ENCODE measurements around the gene USP33. TPM values are rescaled to one million over a fixed set of nuclear protein-coding genes. Genes with fewer than 3 reads are reported as not detected.

USP33 gene
- total and polyA plus RNA-seq, 2 of the 8 experiments (the other 6 are each of a cell fraction or from before 2014, with no cell fraction given) = 20.0 to 55.5 TPM

- Histone ChIP-seq H3K27ac (ENCODE audit: low read depth, low read length) (no peak overlapping the region), H3K79me2 (ENCODE audit: control insufficient read depth in 1 of 2, insufficient read depth in 2 of 2, low read length in 2 of 2) (peaks cover 5 to 93% of the 10 kb centered on the region in 2 experiments), H2BK5ac (ENCODE audit: low read depth, low read length) (no peak overlapping the region), H4K8ac (ENCODE audit: extremely low read depth, insufficient read depth, low read length) (no peak overlapping the region), H3K79me1 (ENCODE audit: low read depth, low read length) (no peaks in the 10 kb centered on the region; the same call in 1 of the 2 replicates), H3K4ac (replicated peaks; ENCODE audit: insufficient read length, low read depth, low read length) (no peak overlapping the region), H2BK12ac (ENCODE audit: low read depth, low read length) (no peak overlapping the region), H3K9ac (replicated peaks in 1 of 4; ENCODE audit: extremely low read depth in 1 of 4, low read depth in 3 of 4, low read length in 3 of 4) (no peak overlapping the region), H3K4me2 (ENCODE audit: insufficient read depth in 1 of 2, low read depth in 2 of 2, low read length in 2 of 2) (no peak overlapping the region), H3K4me1 (replicated peaks in 1 of 4; ENCODE audit: control insufficient read depth in 3 of 4, insufficient read depth in 4 of 4, low read length in 3 of 4) (no peaks in the 10 kb centered on the region), H3K14ac (ENCODE audit: insufficient read length) (no peak overlapping the region), H2BK20ac (ENCODE audit: low read length) (no peak overlapping the region), H3K27me3 (replicated peaks in 1 of 4; ENCODE audit: control insufficient read depth in 3 of 4, extremely low read depth in 1 of 4, insufficient read depth in 3 of 4, low read length in 3 of 4) (no peaks in the 10 kb centered on the region), H4K5ac (ENCODE audit: insufficient read length, low read depth, low read length) (no peak overlapping the region), H3K9me3 (ENCODE audit: insufficient read depth in 2 of 2, low read depth in 1 of 2, low read length in 1 of 2) (no peaks in the 10 kb centered on the region), H2AFZ (ENCODE audit: low read length) (no peak overlapping the region), H4K91ac (replicated peaks; ENCODE audit: insufficient read length, low read length) (no peak overlapping the region), H4K20me1 (replicated peaks in 1 of 2; ENCODE audit: control insufficient read depth in 1 of 2, insufficient read depth in 2 of 2, low read length in 2 of 2) (peaks cover 4 to 5% of the 10 kb centered on the region in 2 experiments), H3K56ac (replicated peaks; ENCODE audit: insufficient read length, low read depth, low read length) (no peak overlapping the region), H2BK120ac (replicated peaks; ENCODE audit: low read depth, low read length) (no peak overlapping the region), H3K4me3 (ENCODE audit: extremely low read depth in 1 of 4, insufficient read depth in 2 of 4, low read depth in 3 of 4, low read length in 4 of 4) (no peak overlapping the region), H2BK15ac (ENCODE audit: low read length) (no peak overlapping the region), H2AK5ac (ENCODE audit: low read depth, low read length) (no peak overlapping the region), H3K23me2 (ENCODE audit: low read depth, low read length) (no peaks in the 10 kb centered on the region; the same call in 1 of the 2 replicates), H3K36me3 (ENCODE audit: control insufficient read depth in 2 of 4, insufficient read depth in 4 of 4, low read length in 3 of 4) (no peaks in the 10 kb centered on the region), H3K18ac (ENCODE audit: extremely low read depth, low read length) (no peak overlapping the region), H3K23ac (ENCODE audit: insufficient read length) (no peak overlapping the region)
- no peak for FAIRE-seq
- DNase-seq (ENCODE audit: low read depth in 1 of 2, low spot score in 2 of 2) = no peak
- ChIA-PET POLR2A (ENCODE audit: partially characterized antibody) (interaction anchor here (1.1 kb wide), 1 partner anchor 21 kb away, joined by 3 read pairs; no protein-coding TSS in a partner anchor), CTCF (ENCODE audit: partially characterized antibody) (interaction anchor here (0.7 kb wide), 1 partner anchor 71 kb away, joined by 3 read pairs; no protein-coding TSS in a partner anchor)
- TF ChIP-seq PHF8 (conservative IDR thresholded peaks at IDR 0.05; ENCODE audit: low read depth, low read length) (no peak), EGR1 (IDR thresholded peaks at IDR 0.05; ENCODE audit: borderline replicate concordance, low read depth, low read length) (no peak), NANOG (IDR thresholded peaks at IDR 0.05; ENCODE audit: insufficient read depth, low read depth, low read length, poor library complexity, severe bottlenecking) (no peak), EP300 (IDR thresholded peaks at IDR 0.05; ENCODE audit: borderline replicate concordance in 1 of 2, low read depth in 2 of 2, low read length in 2 of 2) (no peak), TAF7 (optimal IDR thresholded peaks at IDR 0.05; ENCODE audit: borderline replicate concordance, low read depth, low read length) (no peak), BACH1 (IDR thresholded peaks at IDR 0.05; ENCODE audit: low read length) (no peak), GABPA (IDR thresholded peaks at IDR 0.05; ENCODE audit: borderline replicate concordance, insufficient read depth, low read length) (no peak), RFX5 (IDR thresholded peaks at IDR 0.05; ENCODE audit: borderline replicate concordance, low read depth, low read length) (no peak)
- 97 to 100% methylated on average over 2 to 4 of the region's 4 CpGs for WGBS, 2 experiments (ENCODE audit: extremely low coverage in 1 of 2, insufficient coverage in 1 of 2, insufficient read length in 1 of 2, insufficient replicate concordance in 2 of 2, low coverage in 1 of 2, low lambda C conversion rate in 2 of 2, missing lambda C conversion rate in 1 of 2)
Observed at GRCh38 chr1:77659879-77660593, 99.6 kb downstream of the USP33 start.

Measured in H1 (cell line).